ENCODE measurements around the gene APOBEC3F. TPM values are rescaled to one million over a fixed set of nuclear protein-coding genes. Genes with fewer than 3 reads are reported as not detected.
"Not testable (repeated sequence)": the region's sequence is repeated elsewhere in the genome, so short reads cannot be mapped to it uniquely, and the experiment has no call there.

The APOBEC3F gene
- total and polyA plus RNA-seq, 12 donors = 1.3 to 11.6 (median 5.1) TPM

GRCh38 chr22:39070186-39070585 lies 29.5 kb downstream of the APOBEC3F start:
- TF ChIP-seq, protein P1, sequence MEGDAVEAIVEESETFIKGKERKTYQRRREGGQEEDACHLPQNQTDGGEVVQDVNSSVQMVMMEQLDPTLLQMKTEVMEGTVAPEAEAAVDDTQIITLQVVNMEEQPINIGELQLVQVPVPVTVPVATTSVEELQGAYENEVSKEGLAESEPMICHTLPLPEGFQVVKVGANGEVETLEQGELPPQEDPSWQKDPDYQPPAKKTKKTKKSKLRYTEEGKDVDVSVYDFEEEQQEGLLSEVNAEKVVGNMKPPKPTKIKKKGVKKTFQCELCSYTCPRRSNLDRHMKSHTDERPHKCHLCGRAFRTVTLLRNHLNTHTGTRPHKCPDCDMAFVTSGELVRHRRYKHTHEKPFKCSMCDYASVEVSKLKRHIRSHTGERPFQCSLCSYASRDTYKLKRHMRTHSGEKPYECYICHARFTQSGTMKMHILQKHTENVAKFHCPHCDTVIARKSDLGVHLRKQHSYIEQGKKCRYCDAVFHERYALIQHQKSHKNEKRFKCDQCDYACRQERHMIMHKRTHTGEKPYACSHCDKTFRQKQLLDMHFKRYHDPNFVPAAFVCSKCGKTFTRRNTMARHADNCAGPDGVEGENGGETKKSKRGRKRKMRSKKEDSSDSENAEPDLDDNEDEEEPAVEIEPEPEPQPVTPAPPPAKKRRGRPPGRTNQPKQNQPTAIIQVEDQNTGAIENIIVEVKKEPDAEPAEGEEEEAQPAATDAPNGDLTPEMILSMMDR (IDR thresholded peaks at IDR 0.05) = no peak
- no peaks in the 10 kb centered on the region for H3K9me3 ChIP-seq
- ATAC-seq (no peak), DNase-seq (no peak)
- H3K4me3 ChIP-seq = no peak overlapping the region
- H3K36me3 ChIP-seq = no peaks in the 10 kb centered on the region
- WGBS, 2 donors = 88 to 95% methylated on average over 7 of the region's 7 CpGs
- H3K27ac ChIP-seq = no peak overlapping the region
- intact Hi-C loops (cut with DNase I) = loop anchor here in 1 of 10 donors (10.0 kb wide), 1 partner anchor 65 kb away; no protein-coding TSS in a partner anchor
- H3K4me1 ChIP-seq = no peaks in the 10 kb centered on the region
- no peaks in the 10 kb centered on the region for H3K27me3 ChIP-seq

GRCh38 chr22:39072581-39072981 lies 31.9 kb downstream of the APOBEC3F start:
- not testable (repeated sequence) for H3K36me3 ChIP-seq, ATAC-seq, DNase-seq, H3K4me3 ChIP-seq, H3K9me3 ChIP-seq, H3K27me3 ChIP-seq, H3K4me1 ChIP-seq
- intact Hi-C loops (cut with DNase I) = loop anchor here in 2 of 10 donors (2.0 to 10.0 kb wide), 2 partner anchors 54 to 68 kb away; no protein-coding TSS in a partner anchor
- peak overlapping the region in 1 of 10 donors; percentile 47 for H3K27ac ChIP-seq
- 74 to 83% methylated on average over 6 to 7 of the region's 7 CpGs for WGBS, 2 donors

DNA sequence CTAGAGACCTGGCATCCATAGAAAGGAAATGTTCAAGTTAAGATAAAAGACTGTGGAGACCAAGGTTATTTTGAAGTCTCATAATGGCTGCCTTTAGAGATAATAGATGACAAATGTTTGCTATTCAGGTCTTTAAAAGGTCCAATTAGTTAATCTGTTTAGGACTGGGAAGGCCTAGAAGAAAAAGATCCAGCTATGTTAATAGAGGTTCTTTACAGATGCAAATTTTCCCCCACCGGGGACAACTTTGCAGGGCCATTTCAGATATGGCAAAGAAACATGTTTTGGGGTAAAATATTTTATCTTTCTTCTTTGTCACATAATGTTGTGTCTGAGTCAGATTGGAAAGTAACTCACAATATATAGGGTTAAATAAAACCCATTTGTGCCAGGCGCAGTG lies 33.3 kb downstream of the APOBEC3F start:
- ATAC-seq (no peak), DNase-seq (no peak)
- peaks cover 0 to 12% (median 12%) of the 10 kb centered on the region in 9 donors for H3K4me1 ChIP-seq
- H3K27ac ChIP-seq = no peak overlapping the region
- H3K4me3 ChIP-seq = no peak overlapping the region
- intact Hi-C loops (cut with DNase I) = loop anchor here in 2 of 10 donors (2.0 to 10.0 kb wide), 2 partner anchors 55 to 69 kb away; no protein-coding TSS in a partner anchor
- TF ChIP-seq, protein P1 (IDR thresholded peaks at IDR 0.05) = no peak
- H3K27me3 ChIP-seq = no peaks in the 10 kb centered on the region
- no peaks in the 10 kb centered on the region for H3K9me3 ChIP-seq
- 49 to 61% methylated on average over 2 of the region's 2 CpGs for WGBS, 2 donors
- H3K36me3 ChIP-seq = no peaks in the 10 kb centered on the region

- H3K9me3 ChIP-seq, DNase-seq, H3K27me3 ChIP-seq: not testable (repeated sequence)
- Histone ChIP-seq H3K36me3 (peaks cover 0 to 15% (median 0%) of the 10 kb centered on the region in 9 donors), H3K4me1 (peaks cover 0 to 12% (median 12%) of the 10 kb centered on the region in 9 donors), H3K4me3 (peak overlapping the region in 9 of 10 donors; percentile 17 to 67 (median 60)), H3K27ac (peak overlapping the region in 5 of 10 donors; percentile 8 to 81 (median 56))
- intact Hi-C loops (cut with DNase I) = loop anchor here in 1 of 10 donors (10.0 kb wide), 1 partner anchor 72 kb away; no protein-coding TSS in a partner anchor
- WGBS, 2 donors = 27 to 46% methylated on average over 16 to 20 of the region's 24 CpGs
- peak; percentile 87 to 95 (median 92) for ATAC-seq
These were observed 35.7 kb downstream of the APOBEC3F start for GRCh38 chr22:39076155-39077025.

DNA sequence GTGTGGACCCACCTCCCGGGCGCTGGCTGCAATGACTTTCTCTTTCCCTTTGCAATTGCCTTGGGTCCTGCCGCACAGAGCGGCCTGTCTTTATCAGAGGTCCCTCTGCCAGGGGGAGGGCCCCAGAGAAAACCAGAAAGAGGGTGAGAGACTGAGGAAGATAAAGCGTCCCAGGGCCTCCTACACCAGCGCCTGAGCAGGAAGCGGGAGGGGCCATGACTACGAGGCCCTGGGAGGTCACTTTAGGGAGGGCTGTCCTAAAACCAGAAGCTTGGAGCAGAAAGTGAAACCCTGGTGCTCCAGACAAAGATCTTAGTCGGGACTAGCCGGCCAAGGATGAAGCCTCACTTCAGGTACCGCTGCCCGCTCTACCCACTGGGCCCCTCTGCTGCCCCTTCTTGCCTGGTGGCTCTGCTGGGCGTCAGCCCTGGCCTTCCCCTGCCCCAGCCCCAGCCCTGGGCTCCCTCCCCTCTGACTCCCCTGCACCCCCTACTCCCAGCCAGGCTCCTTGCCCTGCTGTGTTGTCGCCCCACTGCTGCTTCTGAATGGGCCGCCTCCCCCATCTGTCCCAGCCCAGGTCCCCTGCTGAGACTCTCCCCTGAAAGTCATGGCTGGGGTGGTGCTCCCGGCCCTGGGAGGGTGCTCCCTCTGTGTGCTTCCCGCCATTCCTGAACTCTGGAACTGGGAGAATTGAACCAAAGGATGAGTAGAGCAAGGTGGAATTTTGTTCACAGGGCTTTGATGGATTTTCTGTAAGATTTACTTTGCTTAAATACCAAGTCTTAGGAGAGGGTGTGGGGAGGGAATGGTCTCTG lies 36.6 kb downstream of the APOBEC3F start, which contains the start of gene APOBEC3G:
APOBEC3G (plus strand) TSS at position 250 of the 815 bp plus-strand sequence; CDS start at position 337, 87 bp downstream.
- not testable (repeated sequence) for H3K27me3 ChIP-seq, H3K9me3 ChIP-seq
- WGBS, 2 donors = 16 to 20% methylated on average over 12 to 15 of the region's 17 CpGs
- intact Hi-C loops (cut with DNase I) = loop anchor here in 1 of 10 donors (10.0 kb wide), 1 partner anchor 72 kb away; no protein-coding TSS in a partner anchor
- peaks cover 0 to 24% (median 0%) of the 10 kb centered on the region in 9 donors for H3K36me3 ChIP-seq
- ATAC-seq = peak; percentile 84 to 94 (median 90)
- peaks cover 0 to 12% (median 12%) of the 10 kb centered on the region in 9 donors for H3K4me1 ChIP-seq
- H3K4me3 ChIP-seq = peak within 1 kb of the TSS; percentile 14 to 67 (median 58)
- peak within 1 kb of the TSS in 9 of 10 donors; percentile 74 to 94 (median 80) for H3K27ac ChIP-seq
- peak; percentile 54 to 62 for DNase-seq

- 89 to 90% methylated on average over 12 of the region's 12 CpGs for WGBS, 2 donors
- intact Hi-C loops (cut with DNase I) = loop anchor here in 1 of 10 donors (10.0 kb wide), 1 partner anchor 73 kb away; no protein-coding TSS in a partner anchor
- not testable (repeated sequence) for H3K27me3 ChIP-seq, ATAC-seq, H3K9me3 ChIP-seq, DNase-seq
- Histone ChIP-seq H3K4me3 (peak overlapping the region in 8 of 10 donors; percentile 45 to 67 (median 60)), H3K36me3 (peaks cover 0 to 26% (median 0%) of the 10 kb centered on the region in 9 donors), H3K4me1 (peaks cover 0 to 12% (median 12%) of the 10 kb centered on the region in 9 donors), H3K27ac (peak overlapping the region in 4 of 10 donors; percentile 76 to 94 (median 84))
These were observed 37.2 kb downstream of the APOBEC3F start for GRCh38 chr22:39077912-39078311.

All from heart right ventricle (tissue), 16 donors.